ENCODE data around the gene ADSS2. TPM values are rescaled to one million over a fixed set of nuclear protein-coding genes. Genes with fewer than 3 reads are reported as not detected.

The ADSS2 gene
- polyA plus RNA-seq, 1 of the 3 experiments (the other 2 are of a cell fraction) = 30.7 TPM

GRCh38 chr1:244445320-244446181 is 6.2 kb downstream of the ADSS2 start:
- Histone ChIP-seq H3K27me3 (ENCODE audit: insufficient read depth) (no peaks in the 10 kb centered on the region), H3K9me3 (no peaks in the 10 kb centered on the region), H3F3A (replicated peaks; ENCODE audit: insufficient read depth) (peaks cover 24% of the 10 kb centered on the region), H3K4me1 (ENCODE audit: control insufficient read depth in 1 of 2, insufficient read depth in 2 of 2, low read depth in 1 of 2, low read length in 1 of 2) (peaks cover 42 to 51% of the 10 kb centered on the region in 2 experiments; a peak in 3 of 4 replicates), H3K27ac (ENCODE audit: low read depth in 2 of 2, low read length in 1 of 2) (peak overlapping the region; percentile 82 to 95), H3K4me2 (peak overlapping the region; percentile 58), H3K9me2 (no peaks in the 10 kb centered on the region), H2AFZ (ENCODE audit: low read depth) (no peak overlapping the region), H3K4me3 (ENCODE audit: low read depth in 2 of 2, low read length in 1 of 2) (no peak overlapping the region; a peak in 1 of 4 replicates), H3K79me2 (ENCODE audit: insufficient read depth) (peaks cover 96% of the 10 kb centered on the region), H3K9ac (peak overlapping the region; percentile 43), H3K36me3 (replicated peaks in 1 of 2; ENCODE audit: control insufficient read depth in 1 of 2, insufficient read depth in 2 of 2, low read length in 1 of 2) (peaks cover 27 to 37% of the 10 kb centered on the region in 2 experiments), H4K20me1 (ENCODE audit: insufficient read depth) (peaks cover 5% of the 10 kb centered on the region; the same call in 1 of the 2 replicates)
- ChIA-PET CTCF (interaction anchor here (1.2 to 1.5 kb wide), 3 partner anchors 10 to 25 kb away, joined by 3 to 4 read pairs (median 4); no protein-coding TSS in a partner anchor), POLR2A (no interaction called here)
- TF ChIP-seq TCF12 (IDR thresholded peaks at IDR 0.05) = peak; percentile 5; the same call in 1 of the 2 replicates
- TF ChIP-seq FOSL2 (IDR thresholded peaks at IDR 0.05; ENCODE audit: borderline replicate concordance, low read depth) = peak; percentile 21; the same call in 1 of the 2 replicates
- TF ChIP-seq JUND (IDR thresholded peaks at IDR 0.05) = peak; percentile 49
- no peak for TF ChIP-seq EZH2phosphoT487 (IDR thresholded peaks at IDR 0.05; ENCODE audit: borderline replicate concordance, low read depth)
- no peak for TF ChIP-seq NRF1 (IDR thresholded peaks at IDR 0.05; ENCODE audit: low read depth, low read length)
- peak; percentile 68 for TF ChIP-seq PBX3 (IDR thresholded peaks at IDR 0.05)
- DNase-seq = peak; percentile 23
- WGBS (ENCODE audit: low lambda C conversion rate) = 45% methylated on average over 2 of the region's 2 CpGs

- peak overlapping the region; percentile 82 to 95 for H3K27ac ChIP-seq (ENCODE audit: low read depth in 2 of 2, low read length in 1 of 2)
- 58% methylated on average over 1 of the region's 1 CpG for WGBS (ENCODE audit: low lambda C conversion rate)
- POLR2A ChIA-PET = no interaction called here
These were observed 6.9 kb downstream of the ADSS2 start for GRCh38 chr1:244444854-244445253.

More at GRCh38 chr1:244444854-244445253, 6.9 kb downstream of the ADSS2 start:
- no peaks in the 10 kb centered on the region for H4K20me1 ChIP-seq (ENCODE audit: insufficient read depth)
- TF ChIP-seq CTCF (IDR thresholded peaks at IDR 0.05) (no peak), POLR2AphosphoS5 (IDR thresholded peaks at IDR 0.05; ENCODE audit: low read depth, low read length) (no peak), NRF1 (IDR thresholded peaks at IDR 0.05; ENCODE audit: low read depth, low read length) (no peak), SMC3 (IDR thresholded peaks at IDR 0.05; ENCODE audit: low read depth, low read length) (no peak), USF2 (IDR thresholded peaks at IDR 0.05; ENCODE audit: borderline replicate concordance, low read depth, low read length) (no peak), RCOR1 (IDR thresholded peaks at IDR 0.05; ENCODE audit: low read length) (no peak), NFIC (IDR thresholded peaks at IDR 0.05; ENCODE audit: borderline replicate concordance) (no peak), EP300 (IDR thresholded peaks at IDR 0.05; ENCODE audit: borderline replicate concordance in 1 of 2, low read depth in 1 of 2, low read length in 1 of 2) (no peak), CHD2 (IDR thresholded peaks at IDR 0.05; ENCODE audit: low read length, partially characterized antibody) (no peak)
- H2AFZ ChIP-seq (ENCODE audit: low read depth) = no peak overlapping the region
- H3K36me3 ChIP-seq (replicated peaks in 1 of 2; ENCODE audit: control insufficient read depth in 1 of 2, insufficient read depth in 2 of 2, low read length in 1 of 2) = peaks cover 24 to 37% of the 10 kb centered on the region in 2 experiments
- H3K4me3 ChIP-seq (ENCODE audit: low read depth in 2 of 2, low read length in 1 of 2) = no peak overlapping the region; a peak in 1 of 4 replicates
- H3K9me2 ChIP-seq = no peaks in the 10 kb centered on the region
- peak overlapping the region; percentile 58 for H3K4me2 ChIP-seq
- CTCF ChIA-PET = interaction anchor here (1.2 kb wide), 1 partner anchor 11 kb away, joined by 4 read pairs; no protein-coding TSS in a partner anchor
- H3K9ac ChIP-seq = peak overlapping the region; percentile 43; the same call in 1 of the 2 replicates
- H3K9me3 ChIP-seq = no peaks in the 10 kb centered on the region
- peaks cover 24% of the 10 kb centered on the region for H3F3A ChIP-seq (replicated peaks; ENCODE audit: insufficient read depth)
- H3K79me2 ChIP-seq (ENCODE audit: insufficient read depth) = peaks cover 96% of the 10 kb centered on the region
- no peak for DNase-seq
- H3K4me1 ChIP-seq (ENCODE audit: control insufficient read depth in 1 of 2, insufficient read depth in 2 of 2, low read depth in 1 of 2, low read length in 1 of 2) = peaks cover 37 to 45% of the 10 kb centered on the region in 2 experiments; a peak in 3 of 4 replicates
- H3K27me3 ChIP-seq (ENCODE audit: insufficient read depth) = no peaks in the 10 kb centered on the region
